ENCODE data around the gene MRPS6. TPM values are rescaled to one million over a fixed set of nuclear protein-coding genes. Genes with fewer than 3 reads are reported as not detected.

Gene MRPS6
- polyA plus RNA-seq (2013, experiment 1 of 2; ENCODE audit: insufficient read length), result 63.1 TPM
- polyA plus RNA-seq (2013, experiment 2 of 2; ENCODE audit: insufficient read length), result 56.6 TPM

DNA sequence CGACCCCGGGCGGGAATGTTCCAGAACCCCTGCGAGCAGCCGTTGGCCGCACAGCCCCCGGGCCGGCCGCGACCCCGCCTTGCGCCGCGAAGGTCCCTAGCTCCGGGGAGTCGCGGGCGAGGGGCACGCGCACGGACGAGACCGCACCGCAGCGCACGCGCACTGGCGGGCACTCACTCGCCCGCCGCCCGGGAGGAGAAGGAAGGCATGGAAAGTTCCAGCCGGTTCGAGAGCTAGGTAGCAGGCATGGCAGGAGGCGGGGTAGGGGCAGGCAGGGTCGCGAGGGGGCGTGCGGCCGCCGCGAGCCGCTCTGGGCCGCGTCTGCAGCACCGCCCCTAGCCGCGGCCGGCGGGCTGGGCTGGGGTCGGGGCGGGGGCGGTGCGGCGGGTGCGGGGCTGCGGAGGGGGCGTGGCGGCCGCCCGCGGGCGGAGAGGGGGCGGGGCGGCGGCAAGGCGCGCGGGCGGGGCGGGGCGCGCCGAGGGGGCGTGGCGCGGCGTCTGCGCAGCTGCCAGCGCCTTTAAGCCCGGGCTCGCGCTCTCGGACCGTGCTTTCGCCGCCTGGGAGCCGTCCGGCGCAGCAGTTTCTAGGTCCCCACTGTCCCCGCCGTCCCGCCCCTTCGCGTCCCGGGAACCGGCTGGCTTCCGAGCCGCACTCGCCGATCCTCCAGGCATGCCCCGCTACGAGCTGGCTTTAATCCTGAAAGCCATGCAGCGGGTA lies at the start of gene MRPS6, which contains the start of gene SLC5A3:
TSS of gene MRPS6 (plus strand) at position 547 of the 717 bp plus-strand sequence. CDS start at position 670, 123 bp downstream.
TSS of gene SLC5A3 (plus strand) at position 547 of the 717 bp plus-strand sequence. CDS start 21,621 bp downstream, outside the sequence.
- DNase-seq, result peak; percentile 85

DNA sequence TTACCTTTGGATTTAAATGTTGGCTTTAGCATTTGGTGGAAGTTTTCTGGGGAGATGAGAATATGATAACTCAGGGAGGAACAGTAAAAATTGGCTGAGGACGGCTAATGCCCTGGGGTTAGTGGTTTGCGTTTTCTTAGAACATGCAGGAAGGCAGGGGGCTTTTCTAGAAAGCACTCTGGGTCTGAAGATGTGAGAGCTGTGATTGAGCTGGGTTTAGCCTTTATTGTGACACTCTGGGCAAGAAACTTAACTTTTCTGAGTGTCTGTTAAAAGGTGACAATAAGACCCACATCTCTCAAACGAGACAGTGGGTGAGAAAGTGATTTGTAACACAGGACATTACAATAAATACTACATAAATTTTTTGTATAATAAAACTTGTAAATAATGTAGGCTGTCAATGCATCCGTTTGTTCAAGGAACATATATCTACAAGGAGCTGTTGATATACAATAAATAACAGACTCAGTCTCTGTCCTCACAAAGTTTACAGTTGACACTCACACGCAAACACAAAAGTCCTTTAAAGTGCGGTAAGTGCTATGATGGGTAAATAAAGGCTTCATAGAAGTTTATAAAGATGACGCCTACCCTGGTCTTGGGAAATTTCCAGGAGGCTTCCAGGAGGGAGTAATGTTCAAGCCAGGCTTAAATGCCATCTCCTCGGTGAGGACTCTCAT lies 49.5 kb upstream of the MRPS6 start:
- no peak for DNase-seq

DNA sequence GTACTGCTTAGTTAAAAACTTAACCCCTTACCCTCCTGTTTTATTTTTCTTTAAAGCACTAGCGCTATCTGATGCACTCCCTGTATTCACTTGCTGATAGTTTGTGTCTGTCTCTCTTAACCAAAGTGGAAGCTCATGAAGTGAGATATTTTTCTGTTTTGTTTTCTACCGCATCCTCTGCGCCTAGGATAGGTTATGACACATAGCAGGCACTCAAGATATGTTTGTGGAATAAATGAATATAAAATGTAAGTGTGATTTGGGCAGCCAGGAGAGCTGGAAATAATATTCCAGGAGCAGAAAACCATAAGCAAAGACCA lies 49.0 kb upstream of the MRPS6 start:
- no peak for DNase-seq

DNA sequence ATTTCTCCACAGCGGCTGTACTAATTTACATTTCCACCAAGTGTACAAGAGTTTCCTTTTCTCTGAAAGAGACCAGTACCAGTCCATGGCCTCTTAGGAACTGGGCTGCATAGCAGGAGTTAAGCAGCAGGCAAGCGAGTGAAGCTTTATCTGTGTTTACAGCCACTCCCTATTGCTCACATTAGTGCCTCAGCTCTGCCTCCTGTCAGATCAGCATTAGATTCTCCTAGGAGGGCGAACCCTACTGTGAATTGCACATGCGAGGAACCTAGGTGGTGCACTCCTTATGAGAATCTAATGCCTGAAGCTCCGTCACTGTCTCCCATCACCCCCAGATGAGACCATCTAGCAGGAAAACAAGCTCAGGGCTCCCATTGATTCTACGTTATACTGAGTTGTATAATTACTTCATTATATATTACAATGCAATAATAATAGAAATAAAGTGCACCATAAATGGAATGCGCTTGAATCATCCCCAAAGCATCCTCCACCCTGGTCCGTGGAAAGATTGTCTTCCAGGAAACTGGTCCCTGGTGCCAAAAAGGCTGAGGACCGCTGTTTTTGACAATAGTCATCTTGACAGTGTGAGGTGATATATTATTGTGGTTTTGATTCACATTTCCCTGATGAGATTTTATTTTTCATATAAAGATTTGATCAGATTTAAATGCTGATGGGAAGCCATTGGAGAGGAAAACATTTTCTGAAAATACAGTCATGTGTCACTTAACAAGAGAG lies 45.5 kb upstream of the MRPS6 start:
- DNase-seq, result peak; percentile 87

DNA sequence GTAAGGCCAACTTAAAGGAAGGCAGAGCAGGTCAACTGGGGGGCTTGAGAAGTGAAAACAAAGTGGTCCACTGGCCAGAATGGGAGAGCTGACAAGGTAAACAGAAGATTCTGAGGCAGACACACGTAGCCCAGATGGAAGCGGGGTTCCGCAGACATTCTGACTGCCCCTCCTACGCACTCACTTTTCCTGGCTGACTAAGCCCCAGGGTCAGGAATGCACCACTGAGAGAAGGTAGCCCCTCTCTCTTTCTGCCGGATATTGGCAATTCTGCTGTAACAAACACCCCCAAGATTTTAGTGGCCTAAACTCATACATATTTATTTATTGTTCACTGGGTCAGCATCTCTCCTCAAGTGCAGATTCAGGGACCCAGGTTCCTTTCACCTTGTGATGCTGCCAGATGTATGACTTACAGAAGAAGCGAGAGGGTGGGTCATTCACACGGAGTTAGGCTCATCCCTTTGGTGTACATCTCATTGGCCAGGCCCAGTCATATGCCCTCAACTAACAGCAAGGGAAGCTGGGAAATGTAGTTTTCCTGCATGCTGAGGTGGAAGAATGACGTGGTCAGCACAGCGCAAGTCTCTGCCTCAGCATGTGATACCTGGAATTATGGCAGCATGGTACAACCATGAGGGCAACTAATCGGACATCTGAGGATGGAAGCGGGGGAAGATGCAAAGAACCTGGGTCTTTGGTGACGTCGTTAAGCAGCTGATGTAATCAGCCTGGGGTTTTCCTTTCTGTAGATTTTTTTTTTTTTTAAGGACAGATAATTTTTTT lies 43.4 kb upstream of the MRPS6 start:
- peak; percentile 84 for DNase-seq

DNA sequence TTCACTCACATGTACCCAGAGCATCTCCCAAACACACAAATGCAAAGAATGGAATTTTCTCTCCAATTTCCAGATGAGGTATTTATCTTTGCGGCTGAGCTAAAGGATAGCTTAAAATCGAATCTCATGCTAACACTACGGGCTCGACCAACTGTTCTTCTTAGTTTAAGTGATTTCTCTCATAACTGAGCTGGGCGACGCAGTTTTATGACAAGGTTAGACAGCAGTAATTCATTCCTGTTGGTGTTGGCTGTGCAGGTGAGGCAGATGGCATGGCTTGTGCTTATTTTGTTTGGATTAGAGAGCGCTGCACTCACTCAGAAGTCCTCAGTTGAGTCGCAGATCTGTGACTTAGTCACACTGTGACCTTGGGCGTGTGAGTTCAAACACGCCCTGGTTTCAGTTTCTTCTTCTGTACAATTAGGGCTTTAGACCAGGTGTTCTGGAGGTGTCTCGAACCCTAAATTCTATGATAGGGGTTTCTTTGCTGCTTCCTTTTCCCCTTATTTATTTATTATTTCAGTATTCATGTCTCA lies 41.5 kb upstream of the MRPS6 start:
- no peak for DNase-seq

DNA sequence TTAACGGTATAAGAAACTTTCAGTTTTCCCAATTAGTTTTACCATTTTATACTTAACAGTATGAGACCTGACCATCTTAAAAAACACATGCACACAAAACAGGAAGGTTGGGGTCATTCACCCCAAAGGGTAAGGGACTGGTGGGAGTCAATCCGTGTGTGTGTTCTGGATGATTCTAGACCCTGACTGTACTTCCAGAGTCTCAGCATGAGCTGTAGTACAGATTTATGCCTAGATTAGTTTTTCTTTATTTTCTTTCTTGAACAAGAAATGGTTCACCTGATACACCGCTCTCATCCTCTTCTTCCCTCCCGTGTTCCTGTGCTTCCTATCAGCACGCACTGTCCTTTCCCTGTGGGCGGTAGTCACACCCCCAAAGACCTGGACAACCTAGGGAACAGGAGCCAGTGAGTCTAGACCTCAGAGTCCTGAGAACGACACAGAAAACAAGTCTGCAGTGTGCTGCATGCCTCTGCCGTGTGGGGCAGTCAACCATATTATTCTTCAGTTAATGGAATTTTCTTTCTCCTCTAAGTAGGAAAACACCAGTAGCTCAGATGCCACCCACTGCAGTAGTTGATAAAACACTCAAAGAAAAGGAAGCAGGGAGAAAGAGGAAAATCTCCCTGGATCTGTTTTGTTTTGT lies 38.9 kb upstream of the MRPS6 start:
- peak; percentile 35 for DNase-seq

DNA sequence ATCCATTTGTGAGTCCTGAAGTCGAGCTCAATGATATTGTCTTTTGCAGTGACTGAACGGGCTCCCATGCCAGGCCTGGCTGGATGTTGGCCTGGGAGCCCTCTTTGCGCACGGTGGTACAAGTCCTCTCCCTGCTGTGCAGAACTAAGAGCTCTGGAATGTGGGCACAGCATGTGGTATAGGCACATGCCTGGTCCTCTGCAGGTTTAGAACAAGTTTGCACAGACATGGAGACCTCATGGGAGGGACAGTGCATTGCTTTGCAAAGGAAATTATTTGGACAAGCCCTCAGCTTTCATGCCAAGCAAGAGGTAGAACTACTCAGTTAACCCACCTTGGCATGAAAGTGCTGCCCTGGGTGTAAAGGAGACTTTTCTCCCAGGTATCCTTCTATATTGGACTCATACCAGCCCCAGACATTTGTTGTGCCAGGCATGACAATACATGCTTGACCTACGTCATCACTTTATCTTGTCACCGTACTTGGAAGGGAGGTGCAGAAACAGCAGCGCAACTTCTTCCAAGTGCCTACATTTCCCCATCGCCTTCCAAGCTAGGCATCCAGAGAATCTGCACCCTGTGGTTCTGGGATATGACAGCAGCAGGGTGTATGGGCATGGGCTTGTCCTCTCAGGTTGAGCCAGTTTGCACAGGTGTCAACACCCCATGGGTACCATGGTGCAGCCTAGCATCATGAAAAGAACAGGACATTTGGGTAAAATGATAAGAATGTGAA lies 37.6 kb upstream of the MRPS6 start:
- DNase-seq, result peak; percentile 56

DNA sequence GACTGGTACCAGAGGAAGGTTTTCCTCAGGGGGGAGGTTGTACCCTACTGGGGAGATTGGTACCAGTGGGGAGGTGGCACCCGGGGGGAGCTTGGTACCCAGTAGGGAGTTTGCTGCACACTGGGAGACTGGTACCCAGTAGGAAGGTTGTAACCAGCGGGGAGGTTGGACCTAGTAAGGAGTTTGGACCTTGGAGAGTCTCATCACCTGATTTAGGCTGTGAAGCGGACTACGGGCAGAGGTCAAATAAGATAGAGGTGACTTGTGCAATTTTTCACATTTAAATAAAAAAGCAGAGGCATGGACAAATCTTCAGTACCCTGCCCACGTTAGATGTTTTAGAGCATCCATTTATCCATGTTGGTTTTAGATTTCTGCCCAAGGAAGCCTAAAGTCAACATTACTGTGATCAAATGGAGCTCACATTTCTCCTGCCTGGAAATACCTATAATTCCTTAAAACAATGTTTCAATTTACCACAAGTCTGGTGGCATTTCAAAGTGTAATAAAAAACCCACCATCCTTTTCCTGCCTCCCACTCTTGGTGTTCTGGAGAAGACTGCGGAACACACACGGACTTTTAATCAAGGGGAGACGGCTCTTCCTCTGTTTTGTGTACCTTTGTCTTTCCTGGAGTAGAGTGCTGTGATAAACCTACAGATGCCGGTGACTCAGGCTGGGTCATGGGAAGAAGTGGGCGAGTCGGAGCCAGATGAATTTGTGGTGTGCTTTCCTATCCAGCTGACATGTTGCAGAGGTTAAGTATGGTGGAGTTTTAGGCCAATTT lies 36.2 kb upstream of the MRPS6 start:
- peak; percentile 43 for DNase-seq

DNA sequence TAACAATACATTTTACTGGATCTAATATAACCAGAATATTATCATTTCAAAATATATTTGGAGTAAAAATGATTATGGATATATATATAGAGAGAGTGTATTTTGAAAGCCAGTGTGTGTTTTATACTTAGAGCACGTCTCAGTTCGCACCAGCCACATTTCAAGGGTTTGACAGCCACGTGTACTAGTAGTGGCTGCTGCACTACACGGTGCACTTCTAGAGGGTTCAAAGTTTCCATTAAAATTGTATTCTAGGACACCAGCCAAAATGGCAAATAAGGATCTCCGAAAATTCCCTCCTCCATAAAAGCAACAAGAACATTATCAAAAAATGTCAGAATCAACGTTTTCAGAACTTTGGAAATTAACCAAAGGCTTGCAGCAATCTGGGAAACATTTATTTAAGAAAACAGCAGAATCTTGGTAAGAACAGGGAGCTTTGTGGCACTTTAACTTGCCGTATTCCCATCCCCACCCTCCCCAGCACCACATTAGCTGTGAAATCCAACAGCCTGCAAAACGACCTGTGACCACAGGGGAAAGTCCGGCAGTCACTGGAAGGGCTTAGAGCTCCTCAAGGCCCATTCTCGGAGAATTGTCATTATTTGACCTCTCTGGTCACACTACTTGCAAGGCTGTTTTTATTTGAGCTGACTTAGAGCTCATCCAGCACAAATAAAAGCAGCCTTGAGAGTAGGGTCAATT lies 33.5 kb upstream of the MRPS6 start:
- no peak for DNase-seq

DNA sequence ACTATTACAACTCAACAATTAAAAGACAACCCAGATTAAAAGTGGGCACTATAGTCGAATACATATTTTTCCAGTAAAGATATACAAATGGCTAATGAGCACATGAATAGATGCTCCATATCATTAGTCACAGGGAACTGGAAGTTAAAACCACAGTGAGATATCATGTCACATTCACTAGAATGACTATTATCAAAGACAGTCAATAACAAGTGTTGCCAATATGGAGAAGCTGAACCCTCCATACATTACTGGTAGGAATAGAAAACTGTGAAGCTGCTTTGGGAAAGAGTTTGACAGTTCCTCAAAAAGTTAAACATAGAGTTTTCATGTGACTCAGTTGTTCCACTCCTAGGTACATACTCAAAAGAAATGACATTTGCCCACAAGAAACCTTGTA lies 30.6 kb upstream of the MRPS6 start:
- DNase-seq, result no peak

DNA sequence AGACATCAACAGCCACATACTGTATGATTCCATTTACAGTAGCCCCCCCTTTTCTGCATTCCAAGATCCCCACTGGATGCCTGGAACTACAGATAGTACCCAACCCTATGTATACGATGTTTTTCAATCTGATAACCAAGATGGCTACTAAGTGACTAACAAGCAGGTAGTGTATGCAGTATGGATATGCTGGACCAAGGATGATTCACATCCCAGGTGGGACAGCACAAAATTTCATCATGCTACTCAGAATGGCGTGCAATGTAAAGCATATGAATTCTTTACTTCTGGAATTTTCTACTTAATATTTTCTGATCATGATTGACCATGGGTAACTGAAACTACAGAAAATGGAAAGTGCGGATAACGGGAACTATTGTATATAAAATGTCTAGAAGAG lies 30.0 kb upstream of the MRPS6 start:
- no peak for DNase-seq

DNA sequence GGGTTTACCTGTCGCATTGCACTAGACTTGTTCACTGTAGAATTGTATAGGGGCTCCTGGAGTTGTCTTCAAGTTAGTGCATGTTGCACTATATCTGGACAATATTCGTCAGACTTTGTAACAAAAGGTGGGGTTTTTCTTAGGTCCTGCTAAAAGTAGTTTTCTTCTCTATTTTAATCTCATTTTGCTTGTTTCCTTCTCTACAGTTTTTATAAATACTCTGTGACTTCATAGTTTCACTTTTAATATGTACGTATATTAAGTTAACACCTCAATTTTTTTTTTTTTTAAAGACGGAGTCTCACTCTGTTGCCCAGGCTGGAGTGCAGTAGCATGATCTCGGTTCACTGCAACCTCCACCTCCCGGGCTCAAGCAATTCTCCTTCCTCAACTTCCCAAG lies 26.5 kb upstream of the MRPS6 start:
- DNase-seq, result no peak

DNA sequence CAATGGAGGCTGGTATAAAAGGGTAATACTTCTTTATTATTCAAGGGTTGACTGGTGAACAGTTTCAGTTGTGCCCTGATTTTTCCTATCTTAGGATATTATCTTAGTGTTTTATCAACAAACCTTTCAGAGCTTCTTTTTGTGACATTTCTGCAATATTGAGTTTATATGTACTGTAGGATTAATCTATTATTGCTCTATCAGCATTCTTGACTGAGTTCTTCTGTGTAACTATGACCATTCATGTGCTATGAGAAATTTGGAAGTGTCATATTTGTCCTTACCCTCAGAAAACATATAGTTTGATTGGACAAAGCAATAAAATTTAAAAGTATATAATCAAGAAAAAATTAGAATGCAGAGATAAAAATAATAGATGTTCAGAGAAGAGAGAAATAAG lies 25.5 kb upstream of the MRPS6 start:
- DNase-seq, result no peak

DNA sequence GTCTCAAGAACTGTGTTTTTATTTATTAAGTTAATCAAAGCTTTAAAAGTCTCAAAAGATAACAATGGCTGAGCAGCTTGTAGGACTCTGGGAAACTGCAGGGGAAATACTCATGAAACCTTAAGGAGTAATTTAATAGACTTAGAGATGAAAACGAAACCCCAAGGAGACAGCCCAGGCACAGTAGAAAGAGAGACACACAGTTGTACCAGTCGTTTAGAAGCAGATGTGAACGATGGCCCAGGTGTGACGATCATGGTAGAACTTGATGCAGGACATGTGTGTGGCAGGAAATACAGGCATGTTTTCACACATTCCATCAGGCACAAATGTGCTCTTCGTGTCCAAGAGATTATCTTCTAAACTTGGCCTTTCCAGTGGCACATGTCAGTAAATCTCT lies 21.2 kb upstream of the MRPS6 start:
- no peak for DNase-seq

DNA sequence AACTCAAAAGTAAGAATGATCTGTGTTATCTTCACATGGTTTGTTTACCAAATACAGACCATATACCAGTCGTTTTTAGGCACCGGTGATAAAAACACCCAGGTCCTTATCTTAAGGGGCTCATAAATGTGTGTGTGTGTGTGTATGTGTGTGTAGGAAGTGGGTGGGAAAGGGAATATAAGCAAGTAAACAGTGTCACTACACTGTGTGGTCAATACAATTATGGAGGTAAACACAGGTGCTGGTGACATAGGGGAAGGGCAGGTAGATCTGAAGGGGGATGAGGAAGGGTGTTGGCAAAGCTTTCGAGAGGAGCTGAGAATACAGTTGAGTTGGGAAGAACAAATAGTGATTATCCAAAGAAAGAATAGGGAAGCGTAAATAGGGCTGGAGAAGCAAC lies 19.1 kb upstream of the MRPS6 start:
- no peak for DNase-seq

DNA sequence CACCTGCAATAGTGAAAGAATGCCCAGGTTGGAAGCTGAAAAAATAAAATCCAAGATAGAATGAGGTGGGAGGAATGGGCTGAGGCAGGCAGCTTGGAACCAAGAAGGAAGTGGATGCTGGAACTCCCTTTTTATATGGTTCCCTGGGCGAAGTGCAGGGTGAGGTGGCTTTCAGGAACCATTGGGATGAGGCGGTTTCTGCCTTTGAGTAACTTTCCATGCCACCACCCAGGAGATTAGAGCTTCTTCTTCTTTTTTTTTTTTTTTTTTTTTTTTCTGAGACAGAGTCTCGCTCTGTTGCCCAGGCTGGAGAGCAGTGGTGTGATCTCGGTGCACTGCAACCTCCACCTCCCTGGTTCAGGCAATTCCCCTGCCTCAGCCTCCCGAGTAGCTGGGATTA lies 17.8 kb upstream of the MRPS6 start:
- DNase-seq, result no peak

DNA sequence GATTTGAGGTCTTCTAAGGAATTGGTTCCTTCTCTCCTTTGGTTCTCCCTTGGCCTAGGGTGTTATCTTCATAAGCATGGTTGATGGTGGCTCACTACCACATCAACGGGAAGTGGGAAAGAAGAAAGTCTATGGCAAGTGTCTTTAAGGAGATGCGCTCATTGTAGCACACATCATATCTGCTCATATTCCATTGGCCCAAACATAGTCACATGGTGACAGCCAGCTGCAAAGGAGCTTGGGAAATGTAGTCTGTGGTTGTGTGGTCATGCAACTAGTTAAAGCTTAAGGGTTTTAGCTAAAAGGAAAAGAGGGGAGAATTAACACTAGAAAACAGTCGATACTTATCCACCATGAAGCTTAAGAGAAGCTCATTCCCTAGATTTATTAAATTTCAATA lies 11.4 kb upstream of the MRPS6 start:
- DNase-seq, result peak; percentile 27

DNA sequence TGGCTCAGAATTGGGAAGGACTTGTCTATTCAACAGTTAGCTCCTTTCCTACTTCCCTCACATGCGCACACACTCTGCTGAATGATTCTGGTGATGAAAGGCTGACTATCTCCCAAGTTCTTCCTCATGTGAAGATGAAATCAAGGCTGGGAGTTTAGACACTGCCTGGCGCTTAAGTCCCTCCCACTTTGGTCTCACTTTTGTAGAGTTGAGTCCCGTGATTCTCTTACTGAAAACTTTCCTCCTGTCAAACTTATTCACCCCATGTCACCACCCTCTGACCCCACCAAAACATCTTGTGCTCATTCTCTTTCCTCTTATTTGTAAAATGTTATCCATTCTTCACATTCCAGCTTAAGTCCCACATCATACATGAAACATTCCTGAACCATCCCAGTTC lies 8.4 kb upstream of the MRPS6 start:
- peak; percentile 65 for DNase-seq

DNA sequence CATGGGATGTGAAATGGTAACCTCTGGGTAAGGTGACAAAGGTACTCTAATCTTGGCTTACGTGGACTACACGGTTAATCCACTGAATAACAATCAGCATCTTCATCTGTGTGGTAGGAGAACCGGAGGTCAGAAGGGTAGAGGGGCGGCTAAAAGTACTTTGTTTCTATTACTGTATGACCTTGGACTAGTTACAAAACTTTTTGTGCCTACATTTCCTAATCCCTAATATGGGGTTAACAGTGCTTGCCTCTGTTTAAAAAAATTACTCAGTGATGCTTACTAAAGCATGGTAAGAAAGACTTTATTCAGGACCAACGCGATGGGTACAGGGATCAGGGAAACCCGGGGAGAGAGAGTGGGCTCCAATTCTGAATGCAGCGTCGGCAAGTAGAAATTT lies 1.7 kb upstream of the MRPS6 start:
- no peak for DNase-seq
